ENCODE measurements around the gene SLC25A48.

The SLC25A48 gene

DNA sequence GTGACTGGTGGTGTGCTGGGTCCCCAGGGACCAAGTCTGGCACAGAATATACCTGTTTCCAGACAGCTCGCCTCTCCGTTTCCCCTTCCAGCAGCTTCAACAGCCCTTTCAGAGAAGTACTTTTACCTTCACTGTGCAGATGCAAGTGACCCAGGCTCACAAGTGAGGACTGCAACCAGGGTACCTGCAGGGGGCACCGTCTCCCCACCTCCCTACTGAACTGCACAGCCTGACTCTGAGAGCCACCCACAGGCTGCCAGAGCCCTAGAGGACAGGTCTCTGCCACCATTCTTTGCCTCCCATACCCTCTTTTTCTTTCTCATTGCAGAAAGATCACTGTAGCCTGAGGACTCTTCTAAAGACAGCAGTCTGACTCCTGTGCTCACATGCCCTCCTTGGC is 45.8 kb downstream of the SLC25A48 start:
- ChIA-PET CTCF (interaction anchor here (1.0 to 4.1 kb wide), 3 partner anchors 12 to 324 kb away, joined by 3 to 23 read pairs (median 4); no protein-coding TSS in a partner anchor), POLR2A (no interaction called here)
- WGBS (ENCODE audit: insufficient coverage), result 68% methylated on average over 2 of the region's 3 CpGs
- H3K27me3 ChIP-seq (replicated peaks in 2 of 5; ENCODE audit: control insufficient read depth in 4 of 5, insufficient read depth in 5 of 5, low read length in 4 of 5), result peaks cover 2 to 32% (median 17%) of the 10 kb centered on the region in 5 experiments
- no peak overlapping the region for H3K27ac ChIP-seq (ENCODE audit: insufficient read depth in 1 of 2, low read depth in 1 of 2, low read length in 2 of 2, poor library complexity in 1 of 2, severe bottlenecking in 2 of 2)
- DNase-seq, result peak in 2 of 3 donors; percentile 17 to 18
- H3K9me3 ChIP-seq (ENCODE audit: control extremely low read depth in 1 of 5, control insufficient read depth in 4 of 5, insufficient read depth in 2 of 5, low read depth in 1 of 5, low read length in 4 of 5), result no peaks in the 10 kb centered on the region
- no peaks in the 10 kb centered on the region for H3K4me1 ChIP-seq (ENCODE audit: control extremely low read depth in 1 of 4, control insufficient read depth in 4 of 4, insufficient read depth in 4 of 4, low read length in 3 of 4)
- no peaks in the 10 kb centered on the region for H3K36me3 ChIP-seq (ENCODE audit: control insufficient read depth in 4 of 4, insufficient read depth in 4 of 4, low read length in 3 of 4)
- no peak overlapping the region for H3K4me3 ChIP-seq (ENCODE audit: control insufficient read depth in 1 of 7, extremely low read depth in 1 of 7, insufficient read depth in 4 of 7, low read depth in 2 of 7, low read length in 6 of 7)

DNA sequence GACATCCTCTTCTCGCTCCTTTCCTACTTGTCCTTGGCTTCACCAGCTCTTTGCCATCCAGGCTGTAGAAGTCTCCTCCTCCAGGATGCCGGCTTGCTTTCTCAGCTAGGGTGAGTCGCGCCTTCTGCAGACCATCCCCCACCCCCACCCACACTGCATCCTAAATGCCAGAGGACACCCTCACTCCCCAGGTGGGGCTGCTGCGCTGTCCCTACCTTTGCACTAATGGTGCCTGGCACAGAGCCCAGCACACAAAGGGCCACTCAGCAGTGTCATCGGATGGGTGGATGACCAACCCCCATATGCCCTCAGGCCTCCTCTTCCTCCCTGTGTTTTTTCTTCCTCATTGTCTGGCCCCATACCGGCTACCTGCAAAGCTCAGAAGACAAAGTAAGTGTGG is 46.3 kb downstream of the SLC25A48 start:
- Histone ChIP-seq H3K36me3 (ENCODE audit: control insufficient read depth in 4 of 4, insufficient read depth in 4 of 4, low read length in 3 of 4) (no peaks in the 10 kb centered on the region), H3K4me1 (ENCODE audit: control extremely low read depth in 1 of 4, control insufficient read depth in 4 of 4, insufficient read depth in 4 of 4, low read length in 3 of 4) (no peaks in the 10 kb centered on the region), H3K27me3 (replicated peaks in 2 of 5; ENCODE audit: control insufficient read depth in 4 of 5, insufficient read depth in 5 of 5, low read length in 4 of 5) (peaks cover 2 to 35% (median 17%) of the 10 kb centered on the region in 5 experiments), H3K27ac (ENCODE audit: insufficient read depth in 1 of 2, low read depth in 1 of 2, low read length in 2 of 2, poor library complexity in 1 of 2, severe bottlenecking in 2 of 2) (no peak overlapping the region), H3K9me3 (ENCODE audit: control extremely low read depth in 1 of 5, control insufficient read depth in 4 of 5, insufficient read depth in 2 of 5, low read depth in 1 of 5, low read length in 4 of 5) (no peaks in the 10 kb centered on the region), H3K4me3 (ENCODE audit: control insufficient read depth in 1 of 7, extremely low read depth in 1 of 7, insufficient read depth in 4 of 7, low read depth in 2 of 7, low read length in 6 of 7) (no peak overlapping the region)
- WGBS (ENCODE audit: insufficient coverage), result 85% methylated on average over 6 of the region's 7 CpGs
- ChIA-PET POLR2A (no interaction called here), CTCF (interaction anchor here (1.2 to 4.1 kb wide), 3 partner anchors 11 to 323 kb away, joined by 3 to 23 read pairs (median 3); no protein-coding TSS in a partner anchor)
- no peak for DNase-seq

DNA sequence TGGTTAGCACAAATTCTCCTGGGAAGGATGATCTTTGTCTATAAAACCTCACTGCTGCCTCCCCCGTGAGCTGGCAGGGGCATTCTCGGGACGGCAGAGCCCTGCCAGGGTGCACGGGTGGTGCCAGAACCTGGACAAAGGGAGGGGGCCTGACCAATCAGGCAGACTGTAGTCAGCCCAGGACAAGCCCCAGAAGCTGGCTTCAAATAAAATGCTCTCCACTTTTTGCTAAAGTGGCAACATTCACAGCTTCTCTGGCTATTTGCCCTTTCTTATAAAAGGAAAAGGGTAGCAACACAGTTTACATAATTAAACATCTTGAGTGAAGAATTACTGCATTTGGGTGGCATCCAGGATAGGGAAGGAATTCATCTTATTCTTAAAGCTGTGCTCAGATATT is 46.8 kb downstream of the SLC25A48 start:
- no peaks in the 10 kb centered on the region for H3K9me3 ChIP-seq (ENCODE audit: control extremely low read depth in 1 of 5, control insufficient read depth in 4 of 5, insufficient read depth in 2 of 5, low read depth in 1 of 5, low read length in 4 of 5)
- ChIA-PET POLR2A (no interaction called here), CTCF (interaction anchor here (1.2 to 4.1 kb wide), 3 partner anchors 11 to 182 kb away, joined by 3 to 23 read pairs (median 7); no protein-coding TSS in a partner anchor)
- H3K27ac ChIP-seq (ENCODE audit: insufficient read depth in 1 of 2, low read depth in 1 of 2, low read length in 2 of 2, poor library complexity in 1 of 2, severe bottlenecking in 2 of 2), result no peak overlapping the region
- no peak overlapping the region for H3K4me3 ChIP-seq (ENCODE audit: control insufficient read depth in 1 of 7, extremely low read depth in 1 of 7, insufficient read depth in 4 of 7, low read depth in 2 of 7, low read length in 6 of 7)
- WGBS (ENCODE audit: insufficient coverage), result 93% methylated on average over 4 of the region's 4 CpGs
- no peak for DNase-seq
- no peaks in the 10 kb centered on the region for H3K36me3 ChIP-seq (ENCODE audit: control insufficient read depth in 4 of 4, insufficient read depth in 4 of 4, low read length in 3 of 4)
- no peaks in the 10 kb centered on the region for H3K4me1 ChIP-seq (ENCODE audit: control extremely low read depth in 1 of 4, control insufficient read depth in 4 of 4, insufficient read depth in 4 of 4, low read length in 3 of 4)
- peaks cover 2 to 37% (median 17%) of the 10 kb centered on the region in 5 experiments for H3K27me3 ChIP-seq (replicated peaks in 2 of 5; ENCODE audit: control insufficient read depth in 4 of 5, insufficient read depth in 5 of 5, low read length in 4 of 5)

DNA sequence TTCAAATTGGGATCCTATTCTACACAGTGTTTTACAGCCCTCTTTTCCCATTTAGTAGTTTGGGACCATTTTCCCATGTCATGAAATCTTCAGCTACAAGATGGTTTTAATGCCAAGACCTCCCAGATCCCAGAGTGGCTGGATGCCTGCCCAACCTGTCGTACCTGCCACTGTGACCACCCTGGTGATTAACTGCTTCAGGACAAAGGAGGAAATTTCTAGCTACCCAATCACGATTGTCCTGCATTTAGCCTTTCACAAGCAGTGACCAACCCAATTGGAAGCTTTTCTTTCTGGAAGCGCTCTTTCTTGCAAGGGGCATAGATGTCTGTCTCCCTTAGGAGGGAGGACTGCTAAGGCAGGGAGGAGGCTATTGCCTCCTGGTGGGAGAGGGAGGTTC is 47.4 kb downstream of the SLC25A48 start:
- POLR2A ChIA-PET, result no interaction called here
- Histone ChIP-seq H3K36me3 (ENCODE audit: control insufficient read depth in 4 of 4, insufficient read depth in 4 of 4, low read length in 3 of 4) (no peaks in the 10 kb centered on the region), H3K4me1 (ENCODE audit: control extremely low read depth in 1 of 4, control insufficient read depth in 4 of 4, insufficient read depth in 4 of 4, low read length in 3 of 4) (no peaks in the 10 kb centered on the region), H3K9me3 (ENCODE audit: control extremely low read depth in 1 of 5, control insufficient read depth in 4 of 5, insufficient read depth in 2 of 5, low read depth in 1 of 5, low read length in 4 of 5) (no peaks in the 10 kb centered on the region), H3K27ac (ENCODE audit: insufficient read depth in 1 of 2, low read depth in 1 of 2, low read length in 2 of 2, poor library complexity in 1 of 2, severe bottlenecking in 2 of 2) (no peak overlapping the region), H3K4me3 (ENCODE audit: control insufficient read depth in 1 of 7, extremely low read depth in 1 of 7, insufficient read depth in 4 of 7, low read depth in 2 of 7, low read length in 6 of 7) (no peak overlapping the region), H3K27me3 (replicated peaks in 2 of 5; ENCODE audit: control insufficient read depth in 4 of 5, insufficient read depth in 5 of 5, low read length in 4 of 5) (peaks cover 2 to 41% (median 17%) of the 10 kb centered on the region in 5 experiments)
- DNase-seq, result no peak
- WGBS (ENCODE audit: insufficient coverage), result 73% methylated on average over 3 of the region's 3 CpGs
- CTCF ChIA-PET, result interaction anchor here (1.0 to 4.1 kb wide), 4 partner anchors 10 to 181 kb away, joined by 3 to 23 read pairs (median 6); partner anchors contain the start of gene SLC25A48

DNA sequence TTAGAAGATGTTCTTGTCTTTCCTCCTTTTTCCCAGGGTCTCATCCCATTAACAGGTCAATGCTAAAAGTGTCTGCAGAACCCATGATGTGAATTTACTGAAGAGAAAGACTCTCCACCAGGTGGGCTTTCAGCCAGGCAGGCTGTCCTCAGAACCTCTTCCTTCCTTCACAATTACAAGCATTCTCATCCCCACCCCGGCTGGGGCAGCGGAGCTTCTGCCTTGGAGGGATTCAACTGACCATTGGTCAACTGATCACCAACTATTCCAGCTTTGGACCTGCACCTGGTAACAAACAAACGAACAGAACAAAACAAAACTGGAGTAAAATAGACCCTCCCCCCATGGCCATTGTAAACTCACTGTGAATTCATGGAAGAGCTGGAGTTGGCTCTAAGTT is 48.6 kb downstream of the SLC25A48 start:
- Histone ChIP-seq H3K4me3 (ENCODE audit: control insufficient read depth in 1 of 7, extremely low read depth in 1 of 7, insufficient read depth in 4 of 7, low read depth in 2 of 7, low read length in 6 of 7) (no peak overlapping the region), H3K27ac (ENCODE audit: insufficient read depth in 1 of 2, low read depth in 1 of 2, low read length in 2 of 2, poor library complexity in 1 of 2, severe bottlenecking in 2 of 2) (no peak overlapping the region), H3K36me3 (ENCODE audit: control insufficient read depth in 4 of 4, insufficient read depth in 4 of 4, low read length in 3 of 4) (no peaks in the 10 kb centered on the region), H3K4me1 (ENCODE audit: control extremely low read depth in 1 of 4, control insufficient read depth in 4 of 4, insufficient read depth in 4 of 4, low read length in 3 of 4) (peaks cover 0 to 2% (median 0%) of the 10 kb centered on the region in 4 experiments), H3K27me3 (replicated peaks in 2 of 5; ENCODE audit: control insufficient read depth in 4 of 5, insufficient read depth in 5 of 5, low read length in 4 of 5) (peaks cover 2 to 42% (median 19%) of the 10 kb centered on the region in 5 experiments), H3K9me3 (ENCODE audit: control extremely low read depth in 1 of 5, control insufficient read depth in 4 of 5, insufficient read depth in 2 of 5, low read depth in 1 of 5, low read length in 4 of 5) (no peaks in the 10 kb centered on the region)
- CTCF ChIA-PET, result interaction anchor here (0.7 to 4.1 kb wide), 5 partner anchors 9 to 336 kb away, joined by 3 to 23 read pairs (median 4); no protein-coding TSS in a partner anchor
- POLR2A ChIA-PET, result no interaction called here
- WGBS (ENCODE audit: insufficient coverage), result 100% methylated on average over 2 of the region's 3 CpGs
- DNase-seq, result no peak

GRCh38 chr5:135883441-135883840 is 49.0 kb downstream of the SLC25A48 start:
- ChIA-PET POLR2A (no interaction called here), CTCF (interaction anchor here (1.1 to 4.1 kb wide), 3 partner anchors 8 to 41 kb away, joined by 3 to 23 read pairs (median 4); no protein-coding TSS in a partner anchor)
- Histone ChIP-seq H3K9me3 (ENCODE audit: control extremely low read depth in 1 of 5, control insufficient read depth in 4 of 5, insufficient read depth in 2 of 5, low read depth in 1 of 5, low read length in 4 of 5) (no peaks in the 10 kb centered on the region), H3K27ac (ENCODE audit: insufficient read depth in 1 of 2, low read depth in 1 of 2, low read length in 2 of 2, poor library complexity in 1 of 2, severe bottlenecking in 2 of 2) (no peak overlapping the region), H3K36me3 (ENCODE audit: control insufficient read depth in 4 of 4, insufficient read depth in 4 of 4, low read length in 3 of 4) (no peaks in the 10 kb centered on the region), H3K4me3 (ENCODE audit: control insufficient read depth in 1 of 7, extremely low read depth in 1 of 7, insufficient read depth in 4 of 7, low read depth in 2 of 7, low read length in 6 of 7) (no peak overlapping the region), H3K4me1 (ENCODE audit: control extremely low read depth in 1 of 4, control insufficient read depth in 4 of 4, insufficient read depth in 4 of 4, low read length in 3 of 4) (peaks cover 0 to 2% (median 0%) of the 10 kb centered on the region in 4 experiments), H3K27me3 (replicated peaks in 2 of 5; ENCODE audit: control insufficient read depth in 4 of 5, insufficient read depth in 5 of 5, low read length in 4 of 5) (peaks cover 2 to 45% (median 22%) of the 10 kb centered on the region in 5 experiments)
- 35% methylated on average over 2 of the region's 4 CpGs for WGBS (ENCODE audit: insufficient coverage)
- DNase-seq, result no peak

- WGBS (ENCODE audit: insufficient coverage), result 97% methylated on average over 3 of the region's 3 CpGs
- H3K4me3 ChIP-seq (ENCODE audit: control insufficient read depth in 1 of 7, extremely low read depth in 1 of 7, insufficient read depth in 4 of 7, low read depth in 2 of 7, low read length in 6 of 7), result no peak overlapping the region
- no peak overlapping the region for H3K27ac ChIP-seq (ENCODE audit: insufficient read depth in 1 of 2, low read depth in 1 of 2, low read length in 2 of 2, poor library complexity in 1 of 2, severe bottlenecking in 2 of 2)
- peaks cover 0 to 2% (median 0%) of the 10 kb centered on the region in 4 experiments for H3K4me1 ChIP-seq (ENCODE audit: control extremely low read depth in 1 of 4, control insufficient read depth in 4 of 4, insufficient read depth in 4 of 4, low read length in 3 of 4)
- no peaks in the 10 kb centered on the region for H3K9me3 ChIP-seq (ENCODE audit: control extremely low read depth in 1 of 5, control insufficient read depth in 4 of 5, insufficient read depth in 2 of 5, low read depth in 1 of 5, low read length in 4 of 5)
- POLR2A ChIA-PET, result no interaction called here
- CTCF ChIA-PET, result interaction anchor here (0.6 to 2.4 kb wide), 3 partner anchors 178 to 327 kb away, joined by 3 to 7 read pairs (median 3); no protein-coding TSS in a partner anchor
- H3K36me3 ChIP-seq (ENCODE audit: control insufficient read depth in 4 of 4, insufficient read depth in 4 of 4, low read length in 3 of 4), result no peaks in the 10 kb centered on the region
- H3K27me3 ChIP-seq (replicated peaks in 2 of 5; ENCODE audit: control insufficient read depth in 4 of 5, insufficient read depth in 5 of 5, low read length in 4 of 5), result peaks cover 2 to 44% (median 22%) of the 10 kb centered on the region in 5 experiments
- no peak for DNase-seq
Measured at GRCh38 chr5:135885031-135885430, 50.6 kb downstream of the SLC25A48 start.

Measured in common myeloid progenitor, CD34-positive (primary cell).